Measurements from ENCODE around the gene ADAMTS2.

The ADAMTS2 gene

DNA sequence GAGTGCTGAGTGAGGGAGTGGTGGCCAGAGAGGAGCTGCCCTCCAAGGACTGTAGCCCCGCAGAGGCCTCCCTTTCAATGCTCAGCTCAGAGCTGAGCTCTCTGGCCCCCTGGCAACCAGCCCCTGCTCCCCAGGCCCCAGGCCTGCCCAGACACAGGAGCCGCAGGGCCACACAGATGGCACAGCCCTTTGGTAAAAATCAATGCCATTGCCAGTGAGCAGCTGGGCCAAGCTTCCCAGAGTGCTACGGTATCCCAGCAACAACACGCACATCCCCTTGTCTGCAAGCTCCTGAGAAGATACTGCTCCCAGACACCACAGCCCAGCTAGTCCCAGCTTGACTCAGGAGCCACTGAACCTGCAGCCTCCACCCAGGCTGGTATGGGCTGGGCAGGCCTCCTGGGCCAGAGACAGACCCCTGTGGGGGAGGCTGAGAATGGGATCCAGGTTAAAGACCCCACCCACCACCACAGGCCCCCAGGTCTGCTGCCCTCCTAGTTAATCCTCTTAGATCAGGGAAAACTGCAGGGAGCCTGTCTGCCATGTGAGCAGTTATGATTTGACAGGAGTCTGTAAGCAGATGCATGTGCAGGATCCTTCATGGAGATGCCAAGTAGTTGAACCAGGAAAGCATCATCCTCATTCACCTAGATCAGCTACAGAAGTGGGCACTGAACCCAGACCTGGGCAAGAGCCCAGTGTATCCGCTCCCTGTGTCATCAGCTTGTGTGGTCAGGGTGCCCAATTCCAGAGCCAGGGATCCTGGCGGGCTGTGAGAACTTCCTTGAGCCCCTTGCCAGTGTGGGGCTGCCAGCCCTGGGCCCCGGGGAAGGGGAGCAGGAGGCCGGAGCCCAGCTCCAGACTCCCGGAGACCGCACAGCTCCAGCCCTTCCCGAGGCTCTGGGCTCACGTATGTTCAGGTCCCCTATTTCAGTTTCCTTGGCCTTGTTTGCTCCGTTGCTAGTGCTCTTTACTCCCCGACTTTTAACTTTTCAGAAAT, 26.7 kb upstream of the ADAMTS2 start:
- no peak for DNase-seq

- no peak for DNase-seq
Measured at GRCh38 chr5:179371121-179371510, 25.9 kb upstream of the ADAMTS2 start.

DNA sequence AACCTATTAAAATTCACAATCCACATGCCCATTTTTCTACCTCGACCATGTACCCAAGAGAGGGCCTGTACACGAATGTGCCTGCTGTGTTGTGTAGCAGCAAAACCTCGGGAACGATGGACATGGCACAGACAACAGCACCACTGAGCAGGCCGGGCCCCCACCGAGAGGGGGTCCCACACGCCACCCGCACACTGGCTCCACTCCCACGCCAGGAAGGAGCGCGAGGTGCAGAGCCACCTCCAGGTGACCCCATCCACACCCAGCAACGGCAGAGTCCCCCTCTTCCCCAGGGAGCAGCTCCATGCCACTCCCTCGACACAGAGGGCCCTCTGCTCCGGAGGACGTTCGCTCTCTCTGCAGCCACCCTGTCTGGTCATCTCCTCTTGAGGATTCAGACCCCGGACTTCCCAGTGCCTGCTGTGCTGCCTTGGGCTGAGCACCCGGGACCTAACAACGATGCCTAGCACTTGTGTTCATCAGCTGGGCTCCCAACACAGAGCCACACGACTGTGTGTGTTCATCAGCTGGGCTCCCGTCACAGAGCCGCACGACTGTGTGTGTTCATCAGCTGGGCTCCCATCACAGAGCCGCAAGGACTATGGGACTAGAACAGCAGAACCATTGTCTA, 25.3 kb upstream of the ADAMTS2 start:
- no peak for DNase-seq

DNA sequence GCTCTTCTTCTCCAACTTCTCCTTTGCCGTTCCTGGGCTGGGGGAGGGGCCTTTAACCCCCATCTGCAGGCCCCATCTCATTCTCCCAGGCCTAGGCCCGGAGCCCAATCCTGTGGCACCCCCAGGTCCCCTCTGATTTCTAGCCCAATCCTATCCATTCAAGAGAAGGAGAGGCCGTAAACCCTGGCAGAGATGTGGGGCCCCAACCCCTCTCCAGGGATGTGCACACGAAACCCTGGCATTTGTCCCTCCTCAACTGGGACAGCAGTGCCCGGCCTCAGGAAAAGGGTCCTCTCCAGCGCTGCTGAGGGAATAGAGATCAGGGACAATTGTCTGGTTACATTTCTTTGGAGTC, 24.2 kb upstream of the ADAMTS2 start:
- no peak for DNase-seq

- DNase-seq = no peak
Measured at GRCh38 chr5:179368806-179369529, 23.7 kb upstream of the ADAMTS2 start.

GRCh38 chr5:179368126-179368805, 23.0 kb upstream of the ADAMTS2 start:
- DNase-seq = no peak

DNA sequence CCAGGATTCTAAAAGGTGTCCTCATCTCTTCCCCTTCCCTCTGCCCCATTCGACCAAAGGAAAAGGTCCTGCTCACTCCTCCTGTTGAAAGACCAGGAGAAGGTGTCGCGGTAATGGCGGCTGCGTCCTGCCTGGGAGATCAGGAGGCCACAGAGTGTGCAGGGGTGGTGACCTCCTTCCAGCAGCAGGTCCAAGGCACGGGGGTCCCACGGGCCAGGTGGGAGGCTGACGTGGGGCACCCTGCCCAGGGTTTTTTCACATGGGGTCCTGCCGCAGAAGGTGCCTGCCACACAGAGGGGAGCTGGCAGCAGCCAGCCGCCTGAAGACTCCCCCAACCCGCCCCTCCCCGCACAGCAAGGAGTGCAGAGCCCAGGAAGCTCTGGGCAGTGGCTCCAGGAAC, 22.2 kb upstream of the ADAMTS2 start:
- DNase-seq = no peak

- DNase-seq = no peak
Measured at GRCh38 chr5:179362355-179362754, 17.1 kb upstream of the ADAMTS2 start.

DNA sequence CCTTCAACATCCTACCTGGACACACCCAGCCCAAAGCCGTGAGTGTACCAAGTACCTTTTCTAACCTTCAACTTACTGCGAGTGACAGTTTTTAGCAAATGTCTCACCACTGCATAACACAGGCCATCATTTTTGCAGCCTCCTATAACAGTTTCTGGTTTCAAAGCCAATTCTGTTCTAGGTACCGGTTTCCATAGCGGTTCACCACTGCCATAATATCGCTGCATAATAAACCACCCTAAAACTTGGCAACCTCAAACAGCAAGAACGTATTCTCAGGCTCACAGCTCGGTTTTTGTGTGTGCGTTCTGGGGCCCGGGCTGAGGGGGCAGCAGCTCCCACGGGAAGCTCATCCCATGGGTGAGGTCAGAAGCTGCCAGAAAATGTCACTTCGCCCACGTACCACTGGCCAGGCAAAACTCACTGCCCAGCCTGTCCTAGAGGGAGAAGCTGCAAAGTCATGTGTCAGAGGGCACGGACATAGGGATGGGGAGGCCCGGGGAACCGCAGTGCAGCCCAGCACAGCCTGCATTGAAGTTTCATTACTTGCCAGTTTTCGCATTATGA, 15.9 kb upstream of the ADAMTS2 start:
- DNase-seq = no peak

GRCh38 chr5:179357031-179357430, 11.8 kb upstream of the ADAMTS2 start:
- DNase-seq = no peak

GRCh38 chr5:179355976-179356974, 11.0 kb upstream of the ADAMTS2 start:
- DNase-seq = no peak

DNA sequence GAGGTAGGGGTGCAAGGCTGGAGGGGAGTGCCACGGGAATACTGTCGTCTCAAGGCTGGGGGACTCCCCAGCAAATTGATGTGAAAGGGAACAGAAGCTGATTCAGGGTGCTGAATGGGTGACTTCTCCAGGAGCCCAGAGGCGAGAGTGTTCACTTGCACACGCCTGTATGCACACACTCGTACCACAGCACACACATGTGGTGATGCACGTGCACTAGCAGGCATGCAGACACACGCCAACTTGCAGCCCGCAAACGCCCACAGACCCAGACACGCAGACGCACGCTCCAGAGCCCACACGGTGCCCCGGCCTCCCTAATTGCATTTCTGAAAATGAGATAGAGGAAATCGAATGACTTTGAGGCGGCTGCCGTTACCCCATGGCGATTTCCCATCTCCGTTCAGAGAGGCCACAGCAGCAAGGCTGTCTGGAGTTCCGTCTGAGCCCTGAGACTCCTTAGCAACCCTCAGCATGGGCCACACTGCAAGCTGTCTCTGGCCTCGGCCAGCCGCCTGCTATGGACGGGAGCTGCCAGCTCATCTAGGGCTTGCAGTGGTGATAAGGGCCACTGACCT, 9.1 kb upstream of the ADAMTS2 start:
- DNase-seq = no peak

DNA sequence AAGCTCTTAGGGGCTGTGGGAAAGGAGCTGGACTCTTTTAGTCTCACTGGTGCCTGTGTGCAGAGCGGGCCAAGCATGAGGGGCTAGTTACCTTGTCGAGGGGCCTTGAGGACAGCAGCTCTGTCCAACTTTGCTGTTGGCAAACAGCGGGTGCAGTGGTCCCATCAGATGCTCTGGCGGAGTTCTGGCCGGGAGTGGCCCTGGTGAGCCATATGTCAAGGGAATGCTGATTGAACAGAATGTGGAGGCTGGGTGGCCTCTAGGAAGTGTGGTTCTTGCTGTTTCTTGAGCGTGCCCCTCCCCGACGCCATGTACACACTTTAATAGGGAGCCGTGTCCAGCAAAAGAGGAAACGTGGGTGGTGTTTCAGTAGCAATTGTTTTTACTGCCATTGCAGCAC, 3.6 kb upstream of the ADAMTS2 start:
- DNase-seq = no peak

GRCh38 chr5:179348011-179348530, 2.8 kb upstream of the ADAMTS2 start:
- DNase-seq = no peak

GRCh38 chr5:179347581-179347980, 2.3 kb upstream of the ADAMTS2 start:
- DNase-seq = no peak

GRCh38 chr5:179346875-179347274, 1.6 kb upstream of the ADAMTS2 start:
- no peak for DNase-seq

DNA sequence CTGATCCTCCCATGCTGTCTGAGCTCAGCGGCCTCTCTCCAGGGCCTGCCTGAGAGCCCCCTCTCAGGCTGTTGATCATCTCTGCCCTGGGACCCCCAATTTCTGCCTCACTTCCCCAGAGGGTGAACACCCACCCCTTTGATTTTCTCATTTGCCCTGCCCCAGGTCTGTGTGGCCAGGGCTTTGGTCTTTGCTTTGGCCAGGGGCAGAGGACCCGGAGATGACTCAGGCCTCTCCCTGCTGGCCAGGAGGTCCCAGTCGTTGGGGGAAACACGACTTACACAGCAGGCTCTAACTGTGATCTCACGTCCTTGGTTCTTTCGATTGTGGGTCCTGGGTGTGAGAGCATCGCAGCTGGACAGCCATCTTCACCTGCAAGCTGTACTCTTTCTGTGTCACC, 1.1 kb upstream of the ADAMTS2 start:
- no peak for DNase-seq

- DNase-seq = no peak
Measured at GRCh38 chr5:179345183-179345432, 153 bp downstream of the ADAMTS2 start.

DNA sequence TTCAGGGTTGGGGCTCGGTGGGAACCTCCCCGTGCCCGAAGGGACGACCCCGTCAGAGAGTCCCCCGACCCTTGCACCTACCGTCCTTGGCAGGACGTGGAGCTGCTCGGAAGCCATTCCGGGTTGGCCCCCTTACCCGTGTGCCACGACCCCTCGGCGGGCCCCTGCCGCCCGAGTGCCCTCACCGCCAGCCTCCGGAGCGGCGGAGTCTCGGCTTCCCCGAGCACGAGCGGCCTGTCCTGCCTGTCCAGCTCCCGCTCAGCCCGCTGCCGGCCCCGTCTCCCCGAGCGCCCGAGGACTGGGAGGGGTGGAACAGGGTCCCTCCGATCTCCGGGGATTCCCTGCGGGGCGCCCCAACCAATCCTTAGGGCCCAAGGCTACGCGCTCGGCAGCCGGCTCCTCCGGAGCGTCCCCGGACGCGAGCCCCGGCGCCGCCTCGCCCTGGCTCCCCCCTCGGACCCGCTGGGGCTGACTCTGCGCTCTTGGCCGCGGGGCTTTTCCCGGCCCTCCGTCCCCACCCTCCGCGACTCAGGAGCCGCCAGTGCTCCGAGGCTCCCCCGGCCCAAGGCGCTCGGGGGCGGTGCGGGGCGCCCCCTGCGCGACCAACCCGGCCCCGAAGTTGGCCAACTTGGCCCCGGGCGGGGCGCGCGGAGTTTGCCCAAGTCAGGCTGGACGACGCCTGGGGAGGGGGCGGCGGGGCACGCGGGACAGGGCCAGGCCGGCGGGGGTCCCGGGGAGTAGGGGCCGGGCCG, 654 bp downstream of the ADAMTS2 start:
- DNase-seq = no peak

- no peak for DNase-seq
Measured at GRCh38 chr5:179343719-179344430, 1.4 kb downstream of the ADAMTS2 start.

All from CD4-positive, alpha-beta T cell treated with Interleukin-12 subunit alpha and Interleukin-12 subunit beta, for 1 hour (primary cell).